GM12873 (cell line): ENCODE results near the gene WNT5A.

ENCODE experiments used
- CTCF ChIP-seq: IDR thresholded peaks from 2 replicates; pipeline ENCODE4 v1.5.1; 2012; ENCODE audit warnings: low read depth, mild to moderate bottlenecking, moderate library complexity, low read length, control low read depth; ENCODE audit not compliant: insufficient read depth; ENCODE audit errors: missing control alignments

WNT5A gene

GRCh38 chr3:55484801-55485791 lies 2.0 kb downstream of the WNT5A start:
- TF ChIP-seq CTCF = peak; percentile 72

- TF ChIP-seq CTCF = no peak
Measured at GRCh38 chr3:55484191-55484689, 2.9 kb downstream of the WNT5A start.

GRCh38 chr3:55483196-55484095 lies 3.7 kb downstream of the WNT5A start:
- TF ChIP-seq CTCF = no peak

- TF ChIP-seq CTCF = no peak
Measured at GRCh38 chr3:55482496-55483195, 4.5 kb downstream of the WNT5A start.

- no peak for TF ChIP-seq CTCF
Measured at GRCh38 chr3:55481744-55482495, 5.2 kb downstream of the WNT5A start.

- no peak for TF ChIP-seq CTCF
Measured at GRCh38 chr3:55480911-55481743, 6.0 kb downstream of the WNT5A start.
